Right ventricle myocardium inferior (tissue), 1 donor: ENCODE measurements around the gene RABGAP1L. TPM values are rescaled to one million over a fixed set of nuclear protein-coding genes. Genes with fewer than 3 reads are reported as not detected.

ENCODE experiments used
- ATAC-seq: fragments of 200-7000 bp; cut with Tn5 transposase; one replicate; pipeline ENCODE4 v1.9.1; 2020; ENCODE audit warnings: mild to moderate bottlenecking, moderate library complexity
- DNase-seq: peaks from one replicate; pipeline ENCODE4 v3.0.0; 2021; ENCODE audit errors: missing footprints
- intact Hi-C: fragments of 100-400 bp; cut with DNase I; formaldehyde crosslinking; loops from one replicate; pipeline ENCODE4 v1.11.0; 2022
- total RNA-seq: library from RNA; stranded (reverse); fragmentation: NEBNext Ultra II Directional; extraction: Animal tissue kit (Norgen Biotek cat#: 25700); gene quantifications from one replicate; pipeline ENCODE4 v1.2.1, GENCODE V29; 2021
- donor health status: DM: no; HTN: yes; CAD: no; lungs with severe emphysema.

The RABGAP1L gene
- total RNA-seq, 1 donor from 2014 or later: 61.4 TPM

DNA sequence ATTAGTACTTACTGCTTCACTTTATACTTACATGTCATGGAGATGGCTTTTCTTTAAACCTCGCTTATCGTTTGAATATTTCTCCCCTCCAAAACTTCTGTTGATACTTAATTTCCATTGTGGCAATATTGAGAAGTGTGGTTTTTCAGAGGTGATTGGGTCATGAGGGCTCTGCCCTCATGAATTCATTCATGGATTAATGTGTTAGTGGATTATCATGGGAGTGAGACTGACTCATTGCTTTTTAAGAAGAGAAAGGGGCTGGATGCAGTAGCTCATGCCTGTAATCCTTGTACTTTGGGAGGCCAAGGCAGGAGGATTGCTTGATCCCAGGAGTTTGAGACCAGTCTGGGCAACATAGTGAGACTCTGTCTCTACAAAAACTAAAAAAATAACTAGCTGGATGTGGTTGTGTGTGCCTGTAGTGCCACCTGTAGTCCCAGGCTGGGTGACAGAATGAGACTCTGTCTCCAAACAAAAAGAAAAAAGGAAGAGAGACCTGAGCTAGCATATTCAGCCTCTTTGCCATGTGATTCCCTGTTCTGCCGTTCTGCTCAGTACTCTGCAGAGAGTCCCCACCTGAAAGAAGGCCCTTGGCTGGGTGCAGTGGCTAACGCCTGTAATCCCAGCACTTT lies 30.2 kb downstream of the RABGAP1L start:
- intact Hi-C loops: no loop called here
- DNase-seq (no peak), ATAC-seq (no peak)

GRCh38 chr1:174190691-174191199 lies 31.4 kb downstream of the RABGAP1L start:
- no peak for ATAC-seq
- intact Hi-C loops: no loop called here
- DNase-seq: no peak

GRCh38 chr1:174191349-174191862 lies 32.1 kb downstream of the RABGAP1L start:
- intact Hi-C loops: no loop called here
- ATAC-seq (no peak), DNase-seq (no peak)

GRCh38 chr1:174194461-174194860 lies 35.1 kb downstream of the RABGAP1L start:
- DNase-seq (no peak), ATAC-seq (no peak)
- intact Hi-C loops: no loop called here

GRCh38 chr1:174197088-174197487 lies 37.8 kb downstream of the RABGAP1L start:
- DNase-seq: no peak
- ATAC-seq: no peak
- intact Hi-C loops: no loop called here

GRCh38 chr1:174197547-174197946 lies 38.2 kb downstream of the RABGAP1L start:
- no peak for ATAC-seq
- DNase-seq: no peak
- intact Hi-C loops: no loop called here

DNA sequence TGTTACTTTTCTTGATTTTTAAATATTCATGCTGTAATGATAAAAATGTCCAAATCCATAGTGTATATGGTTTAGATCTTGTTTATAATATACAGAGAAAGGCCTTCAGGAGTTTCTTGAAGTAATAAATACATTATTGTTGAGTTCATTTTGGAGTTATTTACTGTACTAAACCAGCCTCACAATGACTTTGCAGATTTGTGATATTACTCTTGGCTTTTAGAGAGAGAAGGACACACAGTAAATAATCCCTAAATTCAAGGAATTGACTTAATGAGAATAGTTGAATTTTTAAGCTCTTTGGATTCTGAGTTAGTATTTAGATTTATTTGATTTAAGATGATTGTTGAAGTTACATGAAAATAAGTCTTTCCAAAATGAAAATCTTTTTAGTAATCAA lies 38.9 kb downstream of the RABGAP1L start:
- intact Hi-C loops: no loop called here
- no peak for ATAC-seq

GRCh38 chr1:174200746-174201145 lies 41.4 kb downstream of the RABGAP1L start:
- ATAC-seq (no peak), DNase-seq (no peak)
- intact Hi-C loops: no loop called here

More for the DNA sequence above, 38.9 kb downstream of the RABGAP1L start:
- DNase-seq: no peak

DNA sequence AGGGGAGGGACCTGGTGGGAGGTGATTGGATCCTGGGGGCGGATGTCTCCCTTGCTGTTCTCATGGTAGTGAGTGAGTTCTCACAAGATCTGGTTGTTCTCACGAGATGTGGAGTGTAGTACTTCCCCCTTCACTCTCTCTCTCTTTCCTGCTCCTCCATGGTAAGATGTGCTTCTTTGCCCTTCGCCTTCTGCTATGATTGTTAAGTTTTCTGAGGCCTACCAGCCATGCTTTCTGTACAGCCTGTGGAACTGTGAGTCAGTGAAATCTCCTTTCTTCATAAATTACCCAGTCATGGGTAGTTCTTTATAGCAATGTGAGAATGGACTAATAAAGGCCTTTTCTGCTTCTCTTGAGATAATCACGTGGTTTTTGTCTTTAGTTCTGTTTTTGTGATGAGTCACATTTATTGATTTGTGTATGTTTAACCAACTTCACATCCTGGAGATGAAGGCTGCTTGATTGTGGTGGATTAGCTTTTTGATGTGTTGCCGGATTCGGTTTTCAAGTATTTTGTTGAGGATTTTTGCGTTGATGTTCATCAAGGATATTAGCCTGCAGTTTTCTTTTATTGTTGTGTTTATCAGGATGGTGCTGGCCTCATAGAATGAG lies 45.5 kb downstream of the RABGAP1L start:
- DNase-seq: no peak
- ATAC-seq: no peak
- intact Hi-C loops: no loop called here

GRCh38 chr1:174206148-174206836 lies 47.0 kb downstream of the RABGAP1L start:
- ATAC-seq (peak; percentile 42), DNase-seq (no peak)
- intact Hi-C loops: no loop called here

DNA sequence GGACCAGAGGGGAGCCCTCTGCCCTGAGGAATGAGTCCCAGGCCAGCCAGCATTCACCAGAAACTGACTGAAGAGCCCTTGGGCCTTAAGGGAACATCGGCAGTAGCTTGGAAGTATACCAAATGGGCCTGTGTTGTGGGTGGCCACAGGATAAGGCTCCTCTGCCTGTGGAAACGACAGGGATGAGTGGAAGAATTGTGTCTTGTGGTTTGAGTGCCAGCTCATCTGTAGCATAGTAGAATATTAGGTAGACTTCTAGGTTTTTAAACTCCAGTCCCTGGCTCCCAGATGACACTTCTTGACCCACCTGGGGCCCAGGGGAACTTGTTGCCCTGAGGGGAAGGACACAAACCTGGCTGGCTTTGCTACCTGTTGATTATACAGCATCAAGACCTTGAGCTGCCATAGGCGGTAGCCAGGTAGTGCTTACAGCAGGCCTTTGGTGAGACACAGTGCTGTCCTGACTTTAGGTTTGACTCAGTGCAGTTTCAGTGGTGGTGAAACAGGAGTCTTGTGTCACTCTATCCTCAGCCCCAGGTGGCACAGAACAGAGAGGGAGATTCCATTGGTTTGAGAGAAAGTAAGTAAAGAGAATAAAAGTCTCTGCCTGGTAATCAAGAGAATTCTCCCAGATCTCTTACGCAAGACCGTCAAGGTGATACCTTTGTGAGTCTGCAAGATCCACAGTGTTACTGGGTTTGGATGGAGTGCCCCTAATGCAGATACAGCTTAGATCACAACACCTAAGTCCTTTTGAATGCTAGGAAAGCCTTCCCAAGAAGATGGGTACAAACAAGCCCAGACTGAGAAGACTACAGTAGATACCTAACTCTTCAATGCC lies 50.2 kb downstream of the RABGAP1L start:
- intact Hi-C loops: loop anchor here (10.0 kb wide), 1 partner anchor 215 kb away; no protein-coding TSS in a partner anchor
- DNase-seq (no peak), ATAC-seq (no peak)

DNA sequence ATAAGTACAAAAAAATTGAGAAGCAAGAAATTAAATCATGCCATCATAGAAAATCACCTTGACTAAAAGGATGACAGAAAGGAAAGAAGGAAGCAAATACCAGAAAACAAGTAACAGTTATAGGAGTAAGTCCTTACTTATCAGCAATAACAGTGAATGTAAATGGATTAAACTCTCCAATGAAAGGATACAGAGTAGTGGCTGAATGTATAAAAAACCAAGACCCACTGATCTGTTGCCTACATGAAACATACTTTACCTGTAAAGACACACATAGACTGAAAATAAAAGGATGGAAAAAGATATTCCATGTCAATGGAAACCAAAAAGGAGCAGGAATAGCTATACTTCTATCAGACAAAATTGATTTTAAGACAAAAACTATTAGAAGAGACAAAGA lies 52.2 kb downstream of the RABGAP1L start:
- ATAC-seq (no peak), DNase-seq (no peak)
- intact Hi-C loops: loop anchor here (10.0 kb wide), 1 partner anchor 217 kb away; no protein-coding TSS in a partner anchor

GRCh38 chr1:174215766-174216165 lies 56.4 kb downstream of the RABGAP1L start:
- intact Hi-C loops: loop anchor here (5.0 to 10.0 kb wide), 2 partner anchors 118 to 221 kb away; no protein-coding TSS in a partner anchor
- DNase-seq (no peak), ATAC-seq (no peak)

- DNase-seq (no peak), ATAC-seq (no peak)
- intact Hi-C loops: loop anchor here (5.0 to 10.0 kb wide), 2 partner anchors 120 to 222 kb away; no protein-coding TSS in a partner anchor
Observed at GRCh38 chr1:174217248-174217647, 57.9 kb downstream of the RABGAP1L start.

- ATAC-seq (no peak), DNase-seq (no peak)
- intact Hi-C loops: loop anchor here (5.0 to 10.0 kb wide), 2 partner anchors 121 to 223 kb away; no protein-coding TSS in a partner anchor
Observed at GRCh38 chr1:174217787-174218574, 58.7 kb downstream of the RABGAP1L start.

DNA sequence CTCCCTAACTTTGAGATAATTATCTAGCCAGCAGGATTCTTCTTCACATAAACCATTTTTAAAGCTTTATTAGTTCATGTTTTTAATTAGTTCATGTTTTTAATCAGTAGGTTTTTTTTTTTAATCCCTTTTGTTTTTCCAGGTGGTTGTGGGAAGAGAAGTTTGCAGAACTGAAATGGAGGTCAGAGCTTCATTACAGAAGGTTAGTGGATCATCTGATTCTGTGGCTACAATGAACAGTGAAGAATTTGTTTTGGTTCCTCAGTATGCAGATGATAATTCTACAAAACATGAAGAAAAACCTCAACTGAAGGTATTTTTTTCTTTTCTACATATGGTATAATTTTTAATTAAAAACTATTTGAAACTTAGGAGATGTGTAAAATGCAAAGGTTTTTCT lies 59.7 kb downstream of the RABGAP1L start:
- ATAC-seq: no peak
- no peak for DNase-seq

DNA sequence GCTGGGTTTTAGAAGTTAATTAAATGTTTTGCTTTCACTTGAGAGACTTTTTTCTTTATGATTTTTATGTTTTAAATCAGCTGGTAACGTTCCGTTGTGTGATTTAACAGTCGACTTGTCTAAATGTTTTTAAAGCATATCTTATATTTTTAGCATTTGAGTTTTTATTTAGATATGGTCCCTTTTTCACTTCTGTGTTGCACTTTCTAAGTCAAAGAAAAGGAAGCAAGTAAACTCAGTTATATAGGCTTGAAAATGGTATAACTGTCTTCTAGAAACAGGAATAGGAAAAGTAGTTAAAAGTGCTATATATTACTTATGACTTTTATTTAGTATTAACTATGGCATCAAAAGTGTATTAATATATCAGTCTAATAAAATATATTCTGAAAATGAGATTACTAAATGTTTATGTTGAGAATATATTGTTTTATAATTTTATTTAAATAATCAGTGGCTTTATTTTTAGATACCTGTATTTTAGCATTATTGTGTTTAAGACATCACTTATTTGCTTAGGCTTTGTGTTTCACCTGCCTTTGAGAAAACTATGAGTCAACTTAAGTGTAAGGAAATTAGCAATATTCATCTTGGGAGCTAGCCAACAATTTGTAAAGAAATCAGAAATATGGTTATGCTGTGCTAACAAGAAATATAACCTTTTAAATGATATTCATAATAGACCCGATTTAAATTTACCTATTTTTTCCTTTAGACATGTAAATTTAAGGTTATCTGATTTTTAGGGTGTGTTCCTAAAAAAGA lies 60.5 kb downstream of the RABGAP1L start:
- intact Hi-C loops: loop anchor here (5.0 to 10.0 kb wide), 2 partner anchors 122 to 225 kb away; no protein-coding TSS in a partner anchor
- ATAC-seq (no peak), DNase-seq (no peak)

More for the DNA sequence above, 59.7 kb downstream of the RABGAP1L start:
- intact Hi-C loops: loop anchor here (5.0 to 10.0 kb wide), 2 partner anchors 122 to 224 kb away; no protein-coding TSS in a partner anchor
